GM12801 (cell line): ENCODE results near the gene GRK5.

Experiments used
- CTCF ChIP-seq: IDR thresholded peaks from one replicate; pipeline ENCODE4 v1.5.1; 2011; ENCODE audit warnings: control low read depth; ENCODE audit not compliant: insufficient read length; ENCODE audit errors: extremely low read depth

The GRK5 gene

GRCh38 chr10:119478811-119479341 is 271.5 kb downstream of the GRK5 start:
- TF ChIP-seq CTCF = no peak

- no peak for TF ChIP-seq CTCF
These were observed 272.2 kb downstream of the GRK5 start for GRCh38 chr10:119479532-119479931.

GRCh38 chr10:119480667-119481066 is 273.3 kb downstream of the GRK5 start:
- no peak for TF ChIP-seq CTCF

- no peak for TF ChIP-seq CTCF
These were observed 274.5 kb downstream of the GRK5 start for GRCh38 chr10:119481781-119482426.

GRCh38 chr10:119483001-119483400 is 275.6 kb downstream of the GRK5 start:
- TF ChIP-seq CTCF = no peak

- TF ChIP-seq CTCF = no peak
These were observed 276.5 kb downstream of the GRK5 start for GRCh38 chr10:119483839-119484238.

- TF ChIP-seq CTCF = no peak
These were observed 281.3 kb downstream of the GRK5 start for GRCh38 chr10:119488675-119489074.
